Naive thymus-derived CD8-positive, alpha-beta T cell (primary cell): ENCODE measurements around the gene FOXP3. TPM values are rescaled to one million over a fixed set of nuclear protein-coding genes. Genes with fewer than 3 reads are reported as not detected.

Source experiments
- ATAC-seq, 2 donors: fragments of 150-1000 bp; cut with Tn5 transposase in 1 of 2; sonication (Bioruptor Pico), chemical (Tn5 transposase) in 1 of 2; 1 replicate in 1 of 2; 2 replicates in 1 of 2; pipeline ENCODE4 v1.10.0; 2021; ENCODE audit warnings: mild to moderate bottlenecking in 2 of 2, moderate library complexity in 2 of 2
- POLR2A ChIA-PET: fragments of 350-600 bp; sonication (Branson Sonifier 250); formaldehyde crosslinking; loops from one replicate; lab custom pipeline; 2021; ENCODE audit warnings: antibody characterized with exemption; lab: Charles Lee
- DNase-seq, 10 donors: peaks; one replicate each; pipeline versions ENCODE4 v3.0.0 to v3.0.0-alpha.2; 2020 to 2022
- H3K27ac Mint-ChIP-seq, 10 donors: one replicate each; pipeline ENCODE4 v1.8.0; 2020 to 2022; ENCODE audit warnings: mild to moderate bottlenecking in 10 of 10, mixed read lengths in 10 of 10, moderate library complexity in 4 of 10, inconsistent platforms in 1 of 10
- H3K27me3 Mint-ChIP-seq, 5 donors: one replicate each; pipeline ENCODE4 v1.8.0; 2021 to 2022; ENCODE audit warnings: mixed read lengths in 5 of 5
- H3K36me3 Mint-ChIP-seq, 3 donors: one replicate each; pipeline ENCODE4 v1.8.0; 2020 to 2022; ENCODE audit warnings: mixed read lengths in 3 of 3, mild to moderate bottlenecking in 2 of 3, inconsistent platforms in 1 of 3
- H3K4me1 Mint-ChIP-seq, 4 donors: one replicate each; pipeline ENCODE4 v1.8.0; 2021 to 2022; ENCODE audit warnings: mixed read lengths in 4 of 4
- H3K4me3 Mint-ChIP-seq, 10 donors: one replicate each; pipeline ENCODE4 v1.8.0; 2020 to 2022; ENCODE audit warnings: mild to moderate bottlenecking in 10 of 10, mixed read lengths in 10 of 10, moderate library complexity in 6 of 10, inconsistent platforms in 1 of 10
- H3K9me3 Mint-ChIP-seq, 9 donors: one replicate each; pipeline ENCODE4 v1.8.0; 2020 to 2022; ENCODE audit warnings: mixed read lengths in 9 of 9, mild to moderate bottlenecking in 3 of 9, inconsistent platforms in 1 of 9, moderate library complexity in 1 of 9
- polyA plus RNA-seq, 3 donors: library from polyadenylated mRNA; unstranded; fragments of 300-500 nt; fragmentation: Illumina TruSeq; gene quantifications; one replicate each; pipeline ENCODE4 v1.2.3, GENCODE V29; 2021
- total RNA-seq, 8 experiments: library from RNA in 2 of 8; stranded (reverse) in 2 of 8; gene quantifications; one replicate each; pipeline ENCODE4 v1.2.3 and lab custom pipeline; 2021 to 2026

Gene FOXP3
- total and polyA plus RNA-seq, 5 experiments from 2014 or later, result 0.17 to 0.41 (median 0.25) TPM; not detected in 1

DNA sequence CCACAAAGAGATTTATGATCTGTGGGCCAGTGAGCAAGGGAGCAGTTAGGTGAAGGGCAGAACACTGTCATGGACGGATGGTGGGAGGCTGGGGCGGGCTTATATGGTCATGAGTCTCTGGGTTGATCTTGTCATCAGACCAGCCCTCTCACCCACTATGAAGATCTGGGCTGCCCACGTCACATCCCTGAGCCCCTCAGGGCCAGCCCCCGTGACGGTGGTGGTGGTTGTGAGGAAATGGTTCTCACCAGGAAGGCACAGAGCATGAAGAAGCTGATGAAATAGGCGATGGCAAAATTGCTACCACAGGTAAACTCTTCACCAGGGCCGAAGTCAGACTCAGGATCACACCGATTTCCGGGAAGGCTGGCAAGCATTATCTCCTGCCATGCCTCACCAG is 53.4 kb downstream of the FOXP3 start:
- Mint-ChIP-seq H3K9me3 (peaks cover 0 to 13% (median 0%) of the 10 kb centered on the region in 9 donors), H3K4me1 (peaks cover 0 to 4% (median 0%) of the 10 kb centered on the region in 4 donors), H3K27me3 (no peaks in the 10 kb centered on the region), H3K4me3 (no peak overlapping the region), H3K36me3 (no peaks in the 10 kb centered on the region), H3K27ac (peak overlapping the region in 1 of 10 donors; percentile 31)
- POLR2A ChIA-PET, result no interaction called here
- no peak for ATAC-seq
- DNase-seq, result no peak

DNA sequence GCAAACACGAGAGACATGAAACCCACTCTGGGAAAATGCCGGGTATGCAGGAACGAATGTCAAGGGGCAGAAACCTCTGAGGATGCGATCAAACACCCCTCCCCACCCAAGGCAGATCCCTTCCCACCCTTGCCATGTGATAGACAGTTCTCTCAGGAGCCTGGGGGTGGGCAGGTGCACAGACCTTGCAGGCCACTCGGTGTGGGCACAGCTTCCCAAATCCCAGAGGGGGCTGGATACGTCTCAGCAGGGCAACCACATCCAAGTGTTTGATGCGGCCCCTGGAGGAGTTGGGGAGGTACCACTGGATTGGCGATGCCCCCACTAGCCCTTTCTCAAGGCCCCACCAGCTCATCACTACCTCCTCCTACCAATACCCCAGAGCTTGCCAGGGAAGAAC is 54.1 kb downstream of the FOXP3 start:
- Mint-ChIP-seq H3K9me3 (peaks cover 0 to 13% (median 0%) of the 10 kb centered on the region in 9 donors), H3K27ac (no peak overlapping the region), H3K4me1 (peaks cover 0 to 4% (median 0%) of the 10 kb centered on the region in 4 donors), H3K27me3 (no peaks in the 10 kb centered on the region), H3K4me3 (no peak overlapping the region), H3K36me3 (no peaks in the 10 kb centered on the region)
- POLR2A ChIA-PET, result interaction anchor here (2.0 kb wide), 1 partner anchor 10 kb away, joined by 5 read pairs; the partner anchor contains the start of gene SYP
- DNase-seq (no peak), ATAC-seq (no peak)

DNA sequence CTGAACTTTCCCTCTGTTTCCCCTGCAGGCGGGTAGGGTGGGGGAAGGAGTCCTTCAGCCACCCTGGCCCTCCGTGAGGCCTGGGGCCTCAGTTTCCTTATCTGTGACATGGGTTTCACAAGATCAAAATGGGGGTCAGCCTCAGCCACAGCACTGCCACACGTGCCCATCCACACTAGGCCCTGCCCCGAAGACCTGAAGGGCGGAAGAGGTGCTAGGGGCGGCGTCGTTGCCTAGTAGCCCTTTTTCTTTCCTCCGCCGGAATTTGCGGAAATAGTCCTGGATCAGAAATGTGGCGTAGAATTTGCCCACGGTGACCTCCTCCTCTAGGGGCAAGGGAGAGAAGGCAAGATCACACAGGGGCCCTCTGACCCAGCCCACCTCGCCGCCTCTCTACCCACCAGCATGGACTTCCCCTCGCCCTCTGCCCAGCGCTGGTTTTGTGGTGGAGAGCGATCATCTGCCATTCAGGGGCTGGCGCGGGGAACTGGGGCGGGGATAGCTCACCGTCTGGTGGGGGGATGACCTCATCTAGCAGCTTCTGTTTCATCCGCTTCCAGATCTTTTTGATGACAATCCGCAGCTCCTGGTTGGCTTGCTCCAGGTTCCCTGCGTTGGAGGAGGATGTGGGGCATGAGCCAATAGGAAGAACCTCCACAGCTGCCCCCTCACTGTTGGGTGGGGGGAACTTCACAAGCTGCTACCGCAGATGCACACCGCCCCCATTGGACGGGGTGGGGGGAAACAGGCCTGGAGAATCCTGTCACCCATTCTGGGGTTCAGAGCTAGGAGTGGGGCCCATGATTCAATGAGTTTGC is 54.9 kb downstream of the FOXP3 start:
- H3K4me3 Mint-ChIP-seq, result peak overlapping the region in 9 of 10 donors; percentile 22 to 61 (median 26)
- H3K36me3 Mint-ChIP-seq, result no peaks in the 10 kb centered on the region

DNA sequence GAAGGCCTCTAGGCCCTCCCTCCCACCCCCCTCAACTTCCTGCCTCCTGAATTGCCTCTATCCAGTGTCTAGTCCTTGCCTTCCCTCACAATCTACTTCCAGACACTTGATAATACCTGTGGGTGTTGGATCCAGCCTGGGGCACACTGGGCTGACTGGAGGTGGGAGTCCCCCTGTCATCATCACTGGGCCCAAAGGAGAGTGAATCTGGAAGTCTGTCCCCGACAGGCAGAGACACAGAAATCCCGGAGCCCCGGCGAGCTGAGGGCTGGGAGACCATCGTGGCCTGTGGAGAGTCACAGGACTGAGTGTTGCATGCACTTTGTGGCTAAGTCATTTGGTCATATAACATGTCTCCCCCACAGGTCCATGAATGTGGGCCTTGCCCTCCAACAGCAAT is 56.1 kb downstream of the FOXP3 start:
- Mint-ChIP-seq H3K9me3 (peaks cover 0 to 11% (median 0%) of the 10 kb centered on the region in 9 donors), H3K27ac (peak overlapping the region in 1 of 10 donors; percentile 62), H3K36me3 (no peaks in the 10 kb centered on the region), H3K4me3 (no peak overlapping the region), H3K27me3 (no peaks in the 10 kb centered on the region), H3K4me1 (peaks cover 0 to 4% (median 0%) of the 10 kb centered on the region in 4 donors)
- POLR2A ChIA-PET, result no interaction called here
- ATAC-seq (no peak), DNase-seq (no peak)

More for the DNA sequence above, 54.9 kb downstream of the FOXP3 start:
- POLR2A ChIA-PET, result interaction anchor here (0.6 to 2.0 kb wide), 2 partner anchors 9 to 319 kb away, joined by 3 to 5 read pairs; partner anchors contain the start of gene SYP
- peaks cover 0 to 13% (median 0%) of the 10 kb centered on the region in 9 donors for H3K9me3 Mint-ChIP-seq
- DNase-seq (peak in 2 of 10 donors; percentile 16 to 20), ATAC-seq (peak; percentile 54 to 74)
- H3K27me3 Mint-ChIP-seq, result no peaks in the 10 kb centered on the region
- peaks cover 0 to 4% (median 0%) of the 10 kb centered on the region in 4 donors for H3K4me1 Mint-ChIP-seq
- peak overlapping the region in 2 of 10 donors; percentile 38 to 49 for H3K27ac Mint-ChIP-seq

DNA sequence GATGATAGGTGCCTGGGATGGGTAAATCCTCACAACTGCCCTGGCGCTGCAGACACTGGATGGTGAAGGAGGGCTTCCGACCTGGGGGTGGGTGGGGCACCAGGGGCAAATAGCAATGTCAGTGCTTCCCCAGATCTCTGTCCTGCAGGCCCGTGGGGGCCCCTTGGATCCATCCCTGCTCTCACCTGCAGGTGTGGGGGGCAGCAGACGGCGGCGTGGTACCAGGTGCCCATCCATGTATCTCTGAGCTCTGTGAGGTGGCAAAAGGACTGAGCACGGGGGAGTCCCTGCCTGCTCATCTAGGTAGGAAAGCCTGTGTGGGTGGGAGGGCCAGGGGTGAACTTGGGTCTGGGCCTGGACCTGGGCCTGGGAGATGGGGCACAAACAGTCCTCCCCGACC is 58.0 kb downstream of the FOXP3 start:
- ATAC-seq, result no peak
- Mint-ChIP-seq H3K9me3 (no peaks in the 10 kb centered on the region), H3K4me1 (peaks cover 0 to 4% (median 0%) of the 10 kb centered on the region in 4 donors), H3K4me3 (no peak overlapping the region), H3K36me3 (no peaks in the 10 kb centered on the region), H3K27me3 (no peaks in the 10 kb centered on the region), H3K27ac (no peak overlapping the region)
- POLR2A ChIA-PET, result interaction anchor here (0.5 kb wide), 1 partner anchor 206 kb away, joined by 3 read pairs; no protein-coding TSS in a partner anchor
- no peak for DNase-seq

DNA sequence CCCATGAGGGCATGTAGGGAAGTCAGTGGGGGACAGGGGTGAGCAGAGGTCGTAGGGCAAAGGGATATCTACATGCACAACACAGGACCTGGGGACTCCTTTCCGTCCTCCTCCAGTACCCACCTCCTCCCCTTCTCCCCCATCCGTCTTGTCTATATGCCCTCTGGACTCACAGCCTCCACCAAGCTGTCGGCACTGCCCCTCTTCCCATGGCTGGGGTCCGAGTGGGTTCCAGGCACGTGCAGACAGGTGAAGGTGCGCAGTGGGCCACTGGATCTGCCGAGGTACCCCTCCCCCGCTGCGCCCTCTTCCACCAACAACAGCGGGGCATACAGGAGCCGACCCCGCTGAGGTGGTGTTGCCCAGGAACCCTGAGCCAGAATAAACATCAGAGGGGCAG is 59.1 kb downstream of the FOXP3 start:
- H3K27me3 Mint-ChIP-seq, result no peaks in the 10 kb centered on the region

DNA sequence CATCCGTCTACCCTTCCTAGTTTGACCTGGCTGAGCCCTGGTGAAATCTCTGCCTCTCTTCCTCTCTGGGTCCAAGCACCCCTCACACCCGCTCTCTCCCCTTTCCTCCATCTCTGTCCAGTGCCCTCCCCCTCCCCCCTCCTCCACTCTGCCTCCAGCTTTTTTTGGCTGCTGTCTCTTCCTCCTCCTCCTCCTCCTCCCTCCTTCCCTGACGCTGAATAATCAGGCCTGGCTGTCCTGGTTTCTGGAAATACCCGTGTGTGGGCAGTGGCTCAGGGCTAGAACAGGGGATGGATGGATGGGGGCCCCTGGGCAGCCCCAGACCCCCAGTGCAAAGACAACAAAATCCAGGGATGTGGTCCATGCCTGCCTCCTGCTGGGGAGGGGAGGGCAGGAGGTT is 59.8 kb downstream of the FOXP3 start:
- ATAC-seq (no peak), DNase-seq (no peak)
- peaks cover 0 to 6% (median under 1%) of the 10 kb centered on the region in 4 donors for H3K4me1 Mint-ChIP-seq
- no peak overlapping the region for H3K4me3 Mint-ChIP-seq
- H3K27ac Mint-ChIP-seq, result no peak overlapping the region
- H3K27me3 Mint-ChIP-seq, result no peaks in the 10 kb centered on the region
- POLR2A ChIA-PET, result no interaction called here
- H3K36me3 Mint-ChIP-seq, result no peaks in the 10 kb centered on the region
- no peaks in the 10 kb centered on the region for H3K9me3 Mint-ChIP-seq

More for the DNA sequence above, 59.1 kb downstream of the FOXP3 start:
- ATAC-seq, result no peak
- Mint-ChIP-seq H3K27ac (no peak overlapping the region), H3K4me1 (peaks cover 0 to 6% (median 2%) of the 10 kb centered on the region in 4 donors), H3K9me3 (no peaks in the 10 kb centered on the region), H3K36me3 (no peaks in the 10 kb centered on the region), H3K4me3 (no peak overlapping the region)
- no peak for DNase-seq
- POLR2A ChIA-PET, result no interaction called here

DNA sequence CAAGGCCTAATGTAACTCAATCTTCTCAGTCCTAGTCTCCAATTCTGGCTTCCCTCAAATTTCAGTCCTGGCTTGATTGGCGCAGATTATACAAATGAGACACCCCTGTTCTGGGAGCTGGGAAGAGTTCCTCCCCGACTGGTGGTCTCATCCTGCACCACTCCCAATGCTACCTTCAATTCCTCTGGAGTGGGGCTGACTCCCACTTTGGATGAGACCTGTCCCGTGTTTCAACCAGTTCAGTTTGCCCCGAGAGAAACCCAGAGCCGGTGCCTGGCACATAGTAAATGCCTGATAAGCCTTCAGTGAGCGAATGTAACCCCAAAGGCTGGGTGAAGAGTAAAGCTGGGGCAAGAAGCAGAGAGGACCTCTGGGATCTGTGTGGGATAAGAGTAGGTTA is 60.5 kb downstream of the FOXP3 start:
- Mint-ChIP-seq H3K4me3 (no peak overlapping the region), H3K4me1 (peaks cover 0 to 6% (median 3%) of the 10 kb centered on the region in 4 donors), H3K27me3 (no peaks in the 10 kb centered on the region), H3K27ac (peak overlapping the region in 1 of 10 donors; percentile 75), H3K9me3 (no peaks in the 10 kb centered on the region), H3K36me3 (no peaks in the 10 kb centered on the region)
- POLR2A ChIA-PET, result no interaction called here
- DNase-seq (no peak), ATAC-seq (no peak)

DNA sequence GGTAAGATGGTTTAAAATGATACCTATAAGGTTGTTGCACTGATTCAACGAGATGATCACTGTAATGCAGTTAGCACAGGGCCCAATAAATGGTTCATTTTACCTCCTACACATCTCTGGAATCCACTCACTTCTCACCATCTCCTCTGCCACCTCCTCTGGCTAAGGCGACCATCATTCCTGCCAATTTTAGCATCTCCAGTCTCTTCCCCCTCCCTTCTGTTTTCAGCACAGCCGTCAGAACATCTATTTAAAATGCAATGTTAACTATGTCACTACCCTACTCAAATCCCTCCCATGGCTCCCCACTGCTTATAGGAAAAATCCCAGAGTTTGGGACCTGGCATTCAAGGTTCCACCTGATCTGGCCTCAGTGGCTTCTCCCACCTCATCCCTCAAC is 61.0 kb downstream of the FOXP3 start:
- no peaks in the 10 kb centered on the region for H3K36me3 Mint-ChIP-seq
- no peak overlapping the region for H3K4me3 Mint-ChIP-seq
- ATAC-seq (no peak), DNase-seq (no peak)
- no peaks in the 10 kb centered on the region for H3K9me3 Mint-ChIP-seq
- H3K4me1 Mint-ChIP-seq, result peaks cover 0 to 8% (median 5%) of the 10 kb centered on the region in 4 donors
- peak overlapping the region in 1 of 10 donors; percentile 75 for H3K27ac Mint-ChIP-seq
- POLR2A ChIA-PET, result no interaction called here
- no peaks in the 10 kb centered on the region for H3K27me3 Mint-ChIP-seq

DNA sequence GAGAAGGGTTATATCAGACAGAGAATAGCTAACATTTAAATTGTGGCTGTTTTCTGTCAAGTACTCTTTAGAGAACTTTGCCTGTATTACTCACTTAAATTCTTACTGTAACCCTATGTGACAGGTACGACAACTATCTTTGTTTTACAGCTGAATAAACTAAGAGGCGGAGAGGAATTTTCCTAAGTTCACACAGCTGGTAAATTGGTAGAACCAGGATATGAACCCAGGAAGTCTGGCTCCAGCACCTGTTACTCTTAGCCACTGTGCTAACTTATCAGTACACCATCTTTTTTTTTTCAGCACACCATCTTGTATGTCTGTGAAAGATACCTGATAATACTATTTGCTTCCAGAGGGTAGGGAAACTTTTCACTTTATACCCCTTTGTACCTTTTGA is 62.5 kb downstream of the FOXP3 start:
- Mint-ChIP-seq H3K27ac (no peak overlapping the region), H3K4me3 (no peak overlapping the region), H3K4me1 (peaks cover 5 to 17% (median 11%) of the 10 kb centered on the region in 4 donors), H3K36me3 (no peaks in the 10 kb centered on the region), H3K9me3 (no peaks in the 10 kb centered on the region), H3K27me3 (no peaks in the 10 kb centered on the region)
- POLR2A ChIA-PET, result interaction anchor here (0.6 to 0.7 kb wide), 2 partner anchors 22 to 59 kb away, joined by 3 to 5 read pairs; no protein-coding TSS in a partner anchor
- ATAC-seq (no peak), DNase-seq (no peak)

Other genes starting within 250 kb of the FOXP3 start
- gene TFE3, start 221.4 kb downstream of the FOXP3 start, total RNA-seq, result 10 to 100 TPM; 31.0 to 34.4 TPM
- 1 to 10 TPM; 2.6 to 4.4 (median 3.5) TPM for gene TFE3, start 221.4 kb downstream of the FOXP3 start, polyA plus RNA-seq
- gene CCDC120, start 205.7 kb downstream of the FOXP3 start, total RNA-seq, result 10 to 100 TPM; 12.9 TPM
- gene CCDC120, start 205.7 kb downstream of the FOXP3 start, polyA plus RNA-seq, result 1 to 10 TPM in 1 of 3 donors, under 1 TPM in 2; 0.61 to 1.7 (median 0.94) TPM
- gene PRAF2, start 190.7 kb downstream of the FOXP3 start, total RNA-seq, result 10 to 100 TPM; 22.9 to 24.6 TPM
- 10 to 100 TPM; 39.0 to 52.9 (median 50.7) TPM for gene PRAF2, start 190.7 kb downstream of the FOXP3 start, polyA plus RNA-seq
- 100 to 1,000 TPM; 112 to 124 TPM for gene WDR45, start 184.8 kb downstream of the FOXP3 start, total RNA-seq
- gene WDR45, start 184.8 kb downstream of the FOXP3 start, polyA plus RNA-seq, result 10 to 100 TPM; 42.4 to 57.2 (median 43.3) TPM
- 10 to 100 TPM; 18.2 to 18.6 TPM for gene GPKOW, start 141.0 kb downstream of the FOXP3 start, total RNA-seq
- gene GPKOW, start 141.0 kb downstream of the FOXP3 start, polyA plus RNA-seq, result 10 to 100 TPM; 17.7 to 31.1 (median 27.9) TPM
- gene MAGIX, start 102.0 kb downstream of the FOXP3 start, total RNA-seq, result 1 to 10 TPM in 1 of 2 experiments, under 1 TPM in 1; 0.96 to 1.2 TPM
- under 1 TPM; 0.52 to 0.77 (median 0.71) TPM for gene MAGIX, start 102.0 kb downstream of the FOXP3 start, polyA plus RNA-seq
- gene PLP2, start 92.8 kb downstream of the FOXP3 start, total RNA-seq, result 1 to 10 TPM; 6.4 to 6.7 TPM
- gene PLP2, start 92.8 kb downstream of the FOXP3 start, polyA plus RNA-seq, result 100 to 1,000 TPM; 117 to 141 (median 119) TPM
- 10 to 100 TPM in 1 of 2 experiments, 1 to 10 TPM in 1; 8.5 to 10.1 TPM for gene PRICKLE3, start 78.3 kb downstream of the FOXP3 start, total RNA-seq
- gene PRICKLE3, start 78.3 kb downstream of the FOXP3 start, polyA plus RNA-seq, result 1 to 10 TPM; 1.3 to 2.9 (median 2.0) TPM
- under 1 TPM; 0.34 to 0.58 TPM for gene SYP, start 64.5 kb downstream of the FOXP3 start, total RNA-seq
- under 1 TPM; 0.27 to 0.41 (median 0.40) TPM for gene SYP, start 64.5 kb downstream of the FOXP3 start, polyA plus RNA-seq
- gene CACNA1F, start 31.4 kb downstream of the FOXP3 start, total RNA-seq, result 1 to 10 TPM; 3.6 to 3.8 TPM
- gene CACNA1F, start 31.4 kb downstream of the FOXP3 start, polyA plus RNA-seq, result under 1 TPM in 1 of 3 donors, not detected in 2; 0.02 TPM
- 10 to 100 TPM; 27.4 to 27.9 TPM for gene CCDC22, start 29.2 kb downstream of the FOXP3 start, total RNA-seq
- 10 to 100 TPM; 22.2 to 29.8 (median 25.2) TPM for gene CCDC22, start 29.2 kb downstream of the FOXP3 start, polyA plus RNA-seq
- 10 to 100 TPM; 14.8 to 21.8 TPM for gene PPP1R3F, start 5.1 kb upstream of the FOXP3 start, total RNA-seq
- gene PPP1R3F, start 5.1 kb upstream of the FOXP3 start, polyA plus RNA-seq, result 1 to 10 TPM; 6.7 to 9.7 (median 8.3) TPM
- gene GAGE10, start 38.9 kb upstream of the FOXP3 start, total RNA-seq, result 1 to 10 TPM in 1 of 2 experiments, not detected in 1; 1.0 TPM
- gene GAGE10, start 38.9 kb upstream of the FOXP3 start, polyA plus RNA-seq, result not detected
- gene GAGE12J, start 57.3 kb upstream of the FOXP3 start, total RNA-seq, result not detected
- not detected for gene GAGE12J, start 57.3 kb upstream of the FOXP3 start, polyA plus RNA-seq
- gene GAGE13, start 66.9 kb upstream of the FOXP3 start, total RNA-seq, result not detected
- not detected for gene GAGE13, start 66.9 kb upstream of the FOXP3 start, polyA plus RNA-seq